Measurements from ENCODE around the gene AK5.

DNA sequence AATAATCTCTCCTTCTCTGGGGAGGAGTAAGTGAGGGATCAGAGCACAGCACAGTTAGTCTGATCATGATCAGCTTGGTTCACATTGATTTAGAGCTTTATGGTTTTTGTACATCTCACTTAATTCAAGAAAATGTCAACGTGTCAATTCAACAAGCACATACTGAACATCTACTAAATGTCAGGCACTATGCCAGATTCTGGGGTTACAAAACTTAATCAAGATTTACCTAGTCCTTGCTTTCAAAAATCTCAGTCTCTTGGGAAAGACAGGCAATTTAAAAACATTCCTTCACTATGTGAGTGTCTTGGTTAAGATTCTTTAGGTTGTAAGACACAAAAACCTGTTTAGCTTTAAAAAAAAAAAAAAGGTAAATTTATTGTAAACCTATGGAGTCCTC is 181.4 kb downstream of the AK5 start:
- TF ChIP-seq, protein P1, sequence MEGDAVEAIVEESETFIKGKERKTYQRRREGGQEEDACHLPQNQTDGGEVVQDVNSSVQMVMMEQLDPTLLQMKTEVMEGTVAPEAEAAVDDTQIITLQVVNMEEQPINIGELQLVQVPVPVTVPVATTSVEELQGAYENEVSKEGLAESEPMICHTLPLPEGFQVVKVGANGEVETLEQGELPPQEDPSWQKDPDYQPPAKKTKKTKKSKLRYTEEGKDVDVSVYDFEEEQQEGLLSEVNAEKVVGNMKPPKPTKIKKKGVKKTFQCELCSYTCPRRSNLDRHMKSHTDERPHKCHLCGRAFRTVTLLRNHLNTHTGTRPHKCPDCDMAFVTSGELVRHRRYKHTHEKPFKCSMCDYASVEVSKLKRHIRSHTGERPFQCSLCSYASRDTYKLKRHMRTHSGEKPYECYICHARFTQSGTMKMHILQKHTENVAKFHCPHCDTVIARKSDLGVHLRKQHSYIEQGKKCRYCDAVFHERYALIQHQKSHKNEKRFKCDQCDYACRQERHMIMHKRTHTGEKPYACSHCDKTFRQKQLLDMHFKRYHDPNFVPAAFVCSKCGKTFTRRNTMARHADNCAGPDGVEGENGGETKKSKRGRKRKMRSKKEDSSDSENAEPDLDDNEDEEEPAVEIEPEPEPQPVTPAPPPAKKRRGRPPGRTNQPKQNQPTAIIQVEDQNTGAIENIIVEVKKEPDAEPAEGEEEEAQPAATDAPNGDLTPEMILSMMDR (conservative IDR thresholded peaks at IDR 0.05; ENCODE audit: low read length) = no peak
- TF ChIP-seq EZH2phosphoT487 (IDR thresholded peaks at IDR 0.05; ENCODE audit: borderline replicate concordance) = no peak

Data from Loucy (cell line).